H1 (cell line): ENCODE results near the gene FAM193A.

ENCODE experiments used
- CEBPB ChIP-seq: IDR thresholded peaks from 2 replicates; pipeline ENCODE4 v1.6.1; 2012; ENCODE audit warnings: low read depth, low read length
- EGR1 ChIP-seq: IDR thresholded peaks from 2 replicates; pipeline ENCODE4 v1.6.1; 2011; ENCODE audit warnings: low read depth, low read length, borderline replicate concordance
- EP300 ChIP-seq, 2 experiments: IDR thresholded peaks; 1 replicate in 1 of 2; 2 replicates in 1 of 2; pipeline ENCODE4 v1.6.1; 2011 to 2012; ENCODE audit warnings: low read depth in 2 of 2, low read length in 2 of 2, mild to moderate bottlenecking in 2 of 2, borderline replicate concordance in 1 of 2, inconsistent platforms in 1 of 2, moderate library complexity in 1 of 2
- EZH2 ChIP-seq: fragments of 200-600 bp; sonication (generic); IDR thresholded peaks from 2 replicates; pipeline ENCODE4 v1.7.1; 2012; ENCODE audit warnings: low read depth, mild to moderate bottlenecking, moderate library complexity, low read length, inconsistent platforms; ENCODE audit not compliant: severe bottlenecking
- MAFK ChIP-seq: IDR thresholded peaks from 2 replicates; pipeline ENCODE4 v1.6.1; 2012; ENCODE audit warnings: low read depth, mild to moderate bottlenecking, improper control_type of control experiment, low read length
- MAX ChIP-seq: IDR thresholded peaks from 2 replicates; pipeline ENCODE4 v1.6.1; 2012; ENCODE audit warnings: inconsistent platforms
- POLR2A ChIP-seq, 2 experiments: IDR thresholded peaks; 1 replicate in 1 of 2; 2 replicates in 1 of 2; pipeline ENCODE4 v1.6.1; 2011; ENCODE audit warnings: low read depth in 2 of 2, low read length in 2 of 2, mild to moderate bottlenecking in 2 of 2; ENCODE audit errors: control extremely low read depth in 1 of 2
- RXRA ChIP-seq: IDR thresholded peaks from 2 replicates; pipeline ENCODE4 v1.6.1; 2011; ENCODE audit warnings: low read depth, mild to moderate bottlenecking, low read length, moderate library complexity; ENCODE audit not compliant: insufficient read depth
- SIN3A ChIP-seq, 2 experiments: IDR thresholded peaks in 1 of 2; conservative IDR thresholded peaks in 1 of 2; 2 replicates each; pipeline ENCODE4 v1.6.1; 2011 to 2012; ENCODE audit warnings: low read length in 2 of 2, improper control_type of control experiment in 1 of 2, low read depth in 1 of 2, mild to moderate bottlenecking in 1 of 2
- YY1 ChIP-seq: IDR thresholded peaks from 2 replicates; pipeline ENCODE4 v1.6.1; 2011; ENCODE audit warnings: low read depth, mild to moderate bottlenecking, low read length
- TF ChIP-seq, protein P1 (sequence below), 3 experiments: IDR thresholded peaks; 1 replicate in 2 of 3; 2 replicates in 1 of 3; pipeline versions ENCODE4 v1.5.1 to v1.6.1; 2011; ENCODE audit warnings: low read length in 3 of 3, mild to moderate bottlenecking in 3 of 3, inconsistent platforms in 2 of 3, low read depth in 1 of 3, moderate library complexity in 1 of 3; ENCODE audit not compliant: insufficient read depth in 1 of 3; ENCODE audit errors: control extremely low read depth in 1 of 3

GRCh38 chr4:2689114-2689513, 152.7 kb downstream of the FAM193A start:
- TF ChIP-seq YY1 = no peak
- no peak for TF ChIP-seq SIN3A (conservative IDR thresholded peaks at IDR 0.05 in 1 of 2, IDR thresholded peaks at IDR 0.05 in 1 of 2; ENCODE audit: low read depth in 1 of 2, low read length in 2 of 2)
- TF ChIP-seq, protein P1, sequence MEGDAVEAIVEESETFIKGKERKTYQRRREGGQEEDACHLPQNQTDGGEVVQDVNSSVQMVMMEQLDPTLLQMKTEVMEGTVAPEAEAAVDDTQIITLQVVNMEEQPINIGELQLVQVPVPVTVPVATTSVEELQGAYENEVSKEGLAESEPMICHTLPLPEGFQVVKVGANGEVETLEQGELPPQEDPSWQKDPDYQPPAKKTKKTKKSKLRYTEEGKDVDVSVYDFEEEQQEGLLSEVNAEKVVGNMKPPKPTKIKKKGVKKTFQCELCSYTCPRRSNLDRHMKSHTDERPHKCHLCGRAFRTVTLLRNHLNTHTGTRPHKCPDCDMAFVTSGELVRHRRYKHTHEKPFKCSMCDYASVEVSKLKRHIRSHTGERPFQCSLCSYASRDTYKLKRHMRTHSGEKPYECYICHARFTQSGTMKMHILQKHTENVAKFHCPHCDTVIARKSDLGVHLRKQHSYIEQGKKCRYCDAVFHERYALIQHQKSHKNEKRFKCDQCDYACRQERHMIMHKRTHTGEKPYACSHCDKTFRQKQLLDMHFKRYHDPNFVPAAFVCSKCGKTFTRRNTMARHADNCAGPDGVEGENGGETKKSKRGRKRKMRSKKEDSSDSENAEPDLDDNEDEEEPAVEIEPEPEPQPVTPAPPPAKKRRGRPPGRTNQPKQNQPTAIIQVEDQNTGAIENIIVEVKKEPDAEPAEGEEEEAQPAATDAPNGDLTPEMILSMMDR (IDR thresholded peaks at IDR 0.05; ENCODE audit: control extremely low read depth in 1 of 3, insufficient read depth in 1 of 3, low read depth in 1 of 3, low read length in 3 of 3) = no peak
- TF ChIP-seq EP300 (IDR thresholded peaks at IDR 0.05; ENCODE audit: borderline replicate concordance in 1 of 2, low read depth in 2 of 2, low read length in 2 of 2) = no peak
- no peak for TF ChIP-seq MAX
- TF ChIP-seq CEBPB = no peak
- no peak for TF ChIP-seq EGR1
- no peak for TF ChIP-seq MAFK
- no peak for TF ChIP-seq EZH2
- no peak for TF ChIP-seq RXRA
- TF ChIP-seq POLR2A (IDR thresholded peaks at IDR 0.05; ENCODE audit: control extremely low read depth in 1 of 2, low read depth in 2 of 2, low read length in 2 of 2) = no peak
